HG03439 (cell line): ENCODE measurements around the gene PBX4.

Source experiments
- ATAC-seq: cut with Tn5 transposase; IDR thresholded peaks from one replicate; pipeline ENCODE4 v1.9.1; 2021; ENCODE audit warnings: mild to moderate bottlenecking, moderate library complexity; ENCODE audit not compliant: unreplicated experiment

Gene PBX4

DNA sequence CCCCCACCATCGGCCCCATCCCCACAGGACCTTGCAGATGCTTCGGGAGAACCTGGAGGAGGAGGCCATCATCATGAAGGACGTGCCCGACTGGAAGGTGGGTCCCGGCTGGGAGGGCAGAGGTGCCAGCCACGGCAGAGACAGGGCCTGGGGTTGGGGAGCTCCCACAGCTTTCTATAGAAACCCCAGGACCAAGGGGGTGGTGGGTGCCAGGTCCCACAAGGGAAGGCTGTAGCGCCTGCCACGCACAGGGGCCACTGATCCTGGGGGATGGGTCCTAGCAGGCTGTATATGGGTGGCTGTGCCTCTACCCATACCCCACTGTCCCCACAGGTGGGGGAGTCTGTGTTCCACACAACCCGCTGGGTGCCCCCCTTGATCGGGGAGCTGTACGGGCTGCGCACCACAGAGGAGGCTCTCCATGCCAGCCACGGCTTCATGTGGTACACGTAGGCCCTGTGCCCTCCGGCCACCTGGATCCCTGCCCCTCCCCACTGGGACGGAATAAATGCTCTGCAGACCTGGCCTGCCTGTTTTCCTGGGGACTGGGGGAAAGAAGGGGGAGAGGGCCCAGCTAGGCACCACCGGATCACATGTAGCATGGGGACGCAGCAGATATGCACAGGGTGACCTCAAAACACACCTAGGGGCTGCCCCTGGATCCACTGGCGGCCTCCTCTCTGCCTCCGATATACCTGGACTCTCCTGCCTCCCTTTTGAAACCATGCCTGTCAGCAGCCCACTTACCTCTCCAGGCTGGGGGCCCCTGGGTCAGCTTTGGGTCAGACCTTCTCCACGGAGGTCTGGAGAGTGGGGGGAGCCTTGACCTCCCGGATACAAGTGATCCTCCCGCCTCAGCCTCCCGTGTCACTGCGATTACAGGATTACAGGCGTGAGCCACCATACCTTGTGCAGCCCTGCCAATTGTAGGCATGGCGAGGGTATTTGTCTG lies 90.5 kb downstream of the PBX4 start:
- ATAC-seq = no peak

DNA sequence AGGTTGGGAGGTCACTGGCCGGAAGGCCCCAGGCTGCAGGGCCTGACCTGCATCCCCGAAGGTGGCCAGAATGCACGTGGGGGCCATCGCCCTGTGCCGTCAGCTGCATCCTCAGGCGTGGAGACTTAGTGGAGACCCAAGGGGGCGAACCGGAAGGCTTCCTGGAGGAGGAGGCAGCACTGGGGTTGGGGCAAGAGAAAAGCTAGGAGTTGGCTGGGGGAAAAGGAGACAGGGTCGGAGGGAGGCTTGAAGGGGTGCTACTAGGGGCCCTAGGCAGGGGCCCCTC lies 91.2 kb downstream of the PBX4 start:
- ATAC-seq = no peak

DNA sequence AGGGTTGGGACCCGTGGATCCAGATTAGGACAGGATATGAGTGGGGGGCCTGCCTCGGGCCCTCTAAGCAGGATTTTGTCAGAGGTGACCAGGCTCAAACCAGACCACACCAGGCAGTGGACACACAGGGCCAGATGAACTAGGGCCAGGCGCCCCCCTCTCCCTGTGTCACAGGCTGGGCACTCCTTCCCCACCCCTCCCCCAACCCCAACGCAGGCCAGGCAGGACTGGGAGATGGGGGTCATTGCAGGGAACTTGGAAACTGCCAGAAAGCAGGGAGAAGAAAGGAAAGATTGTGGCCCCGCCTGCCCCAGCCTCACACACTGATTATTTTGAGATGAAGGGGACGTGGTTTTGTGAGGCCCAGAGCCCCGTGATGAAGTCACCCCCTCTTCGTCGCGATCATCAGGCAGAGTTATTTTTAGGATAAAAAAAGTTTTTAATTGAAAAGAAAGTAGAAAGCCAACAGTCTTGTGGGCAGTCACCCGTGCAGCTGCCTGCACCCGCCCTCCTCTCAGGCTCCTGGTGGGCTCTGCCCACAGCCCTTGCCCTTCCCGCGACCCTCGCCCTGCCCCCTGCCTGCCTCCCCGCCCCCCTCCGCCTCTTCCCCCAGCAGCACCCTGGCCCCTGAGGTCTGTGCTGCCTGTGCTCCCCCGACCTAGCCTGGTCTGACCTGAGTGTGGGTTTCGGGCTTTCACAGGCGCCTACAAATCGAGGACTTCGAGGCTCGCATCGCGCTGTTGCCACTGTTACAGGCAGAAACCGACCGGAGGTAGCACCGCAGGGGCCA lies 91.7 kb downstream of the PBX4 start:
- no peak for ATAC-seq

DNA sequence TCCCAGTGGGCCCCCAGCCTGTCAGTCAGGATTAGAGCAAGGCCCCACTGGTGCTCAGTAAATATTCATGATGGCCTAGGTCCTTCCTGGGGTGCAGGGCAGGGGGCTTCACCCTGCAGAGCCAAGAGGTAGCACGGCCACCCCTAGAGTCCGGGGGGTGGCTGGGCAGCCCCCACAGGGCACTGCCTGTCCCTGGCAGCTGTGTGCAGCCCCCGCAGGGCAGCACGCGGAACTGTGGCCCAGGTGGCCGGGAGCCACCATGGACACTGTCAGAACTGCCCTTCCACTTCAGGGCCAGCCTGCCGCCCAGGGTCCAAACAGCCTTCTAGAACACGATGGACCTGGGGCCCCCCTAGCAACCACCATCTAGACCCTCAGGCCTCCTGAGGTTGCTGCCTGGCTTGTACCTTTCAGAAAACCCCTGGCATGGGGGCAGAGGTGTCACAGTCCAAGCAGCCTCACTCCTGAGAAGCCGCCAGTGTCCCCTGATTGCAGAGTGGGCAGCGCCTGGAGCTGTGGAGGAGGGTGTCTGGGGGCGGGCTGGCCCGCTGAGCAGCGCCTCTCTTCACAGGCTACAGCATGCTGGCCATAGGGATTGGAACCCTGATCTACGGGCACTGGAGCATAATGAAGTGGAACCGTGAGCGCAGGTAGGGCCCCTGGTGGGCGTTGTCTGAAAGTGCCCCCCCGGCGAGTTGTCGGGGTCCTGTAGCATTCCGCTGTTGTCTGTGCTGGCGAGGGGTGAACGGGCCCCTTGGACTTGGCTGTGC lies 92.7 kb downstream of the PBX4 start:
- no peak for ATAC-seq

DNA sequence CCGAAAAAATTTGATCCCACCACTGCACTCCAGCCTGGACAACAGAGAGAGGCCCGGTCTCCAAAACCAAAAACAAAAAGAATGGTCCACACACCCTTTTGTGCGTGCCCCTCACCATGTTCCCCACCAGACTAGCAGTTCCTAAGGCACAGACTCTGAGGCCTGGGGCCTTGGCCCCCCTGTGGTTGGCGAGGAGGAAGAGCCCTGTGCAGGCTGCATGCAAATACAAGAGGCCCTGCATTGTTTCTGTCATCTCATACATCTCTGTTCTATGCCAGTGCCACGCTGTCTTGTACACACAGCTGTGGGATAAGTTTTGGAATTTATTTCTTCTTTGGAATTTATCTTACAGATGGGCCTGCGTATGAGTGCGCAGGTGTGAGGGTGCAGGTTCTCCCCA lies 94.4 kb downstream of the PBX4 start:
- ATAC-seq = no peak

DNA sequence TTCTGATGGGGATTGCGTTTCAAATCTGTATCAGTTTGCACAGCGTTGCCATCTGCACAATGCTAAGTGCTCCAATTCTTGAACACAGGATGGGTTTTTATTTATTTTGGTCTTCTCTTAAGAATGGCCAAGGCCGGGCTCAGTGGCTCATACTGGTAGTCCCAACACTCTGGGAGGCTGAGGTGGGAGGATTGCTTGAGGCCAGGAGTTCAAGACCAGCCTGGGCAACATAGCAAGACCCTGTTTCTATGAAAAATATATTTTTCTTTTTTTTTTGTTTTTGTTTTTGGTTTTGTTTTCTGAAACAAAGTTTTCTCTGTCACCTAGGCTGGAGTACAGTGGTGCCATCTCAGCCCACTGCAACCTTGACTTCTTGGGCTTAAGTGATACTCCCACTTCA lies 95.3 kb downstream of the PBX4 start:
- ATAC-seq = no peak

DNA sequence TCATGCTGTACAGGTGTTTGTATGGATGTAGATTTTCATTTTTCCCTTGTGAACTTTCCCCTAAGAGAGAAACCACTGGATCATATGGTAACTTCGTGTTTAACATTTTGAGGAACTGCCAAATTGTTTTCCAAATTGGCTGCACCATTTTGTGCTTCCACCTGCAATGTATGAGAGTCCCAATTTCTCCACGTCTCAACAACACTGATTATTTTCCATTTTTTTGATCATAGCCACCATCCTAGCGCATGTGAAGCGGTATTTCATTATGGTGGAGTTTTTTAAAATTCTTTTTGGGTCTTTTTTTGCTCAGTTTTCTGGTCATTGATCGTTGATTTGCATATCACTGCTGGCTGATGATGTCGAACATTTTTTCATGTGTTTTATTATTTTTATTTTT lies 97.5 kb downstream of the PBX4 start:
- ATAC-seq = no peak

DNA sequence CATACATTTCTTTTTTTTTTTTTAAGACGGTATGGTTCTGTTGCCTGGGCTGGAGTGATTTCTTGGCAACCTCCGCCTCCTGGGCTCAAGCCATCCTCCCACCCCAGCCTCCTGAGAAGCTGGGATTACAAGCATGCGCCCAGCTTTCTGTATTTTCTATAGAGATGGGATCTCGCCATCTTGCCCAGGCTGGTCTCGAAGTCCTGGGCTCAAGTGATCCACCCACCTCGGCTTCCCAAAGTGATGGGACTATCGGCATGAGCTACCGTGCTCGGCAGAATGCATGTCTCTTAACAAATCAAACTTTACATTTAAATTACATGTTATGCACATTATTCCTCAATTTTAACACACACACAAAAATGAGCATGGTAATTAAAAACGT lies 101.3 kb downstream of the PBX4 start:
- no peak for ATAC-seq

DNA sequence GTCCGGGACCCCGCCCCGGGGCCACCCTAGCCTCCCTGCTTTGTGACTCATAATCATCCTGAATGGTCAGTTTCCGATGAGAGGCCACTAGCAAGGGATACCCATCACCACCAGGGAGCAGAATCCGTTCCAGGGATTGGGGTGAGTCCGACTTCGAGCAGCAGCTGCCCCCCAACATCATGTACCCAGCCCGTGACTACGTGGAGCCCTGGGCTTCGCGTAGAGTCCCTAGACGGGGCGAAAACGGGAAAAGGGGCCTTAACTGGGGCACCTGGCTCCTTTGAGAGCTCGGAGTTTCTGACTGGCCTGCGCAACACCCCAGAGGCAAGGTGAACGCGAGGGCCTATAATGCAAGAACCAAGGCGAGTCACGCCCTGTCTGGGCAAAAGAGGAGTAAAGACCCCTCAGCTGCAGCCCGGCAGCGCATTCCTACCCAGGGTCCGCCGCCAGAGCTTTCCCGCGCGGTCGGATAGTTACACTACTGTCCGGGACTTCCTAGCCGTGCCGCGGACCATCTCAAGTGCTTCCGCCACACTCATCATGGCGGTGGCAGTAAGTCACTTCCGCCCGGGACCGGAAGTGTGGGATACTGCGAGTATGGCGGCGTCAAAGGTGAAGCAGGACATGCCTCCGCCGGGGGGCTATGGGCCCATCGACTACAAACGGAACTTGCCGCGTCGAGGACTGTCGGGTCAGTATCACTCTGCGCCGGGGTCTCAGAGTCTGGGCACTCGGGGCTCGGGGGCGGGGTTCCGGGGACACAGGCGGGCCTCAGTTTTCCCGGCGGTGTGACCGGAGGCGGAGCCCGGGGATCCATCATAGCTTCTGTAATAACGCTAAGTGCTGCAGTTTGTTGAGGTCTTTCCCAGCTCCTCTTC lies 102.6 kb downstream of the PBX4 start, which contains the start of gene NDUFA13:
Gene NDUFA13, plus strand, starts transcription at position 584 of the 878 bp plus-strand sequence. Its CDS starts 14 bp downstream, at position 598.
- peak; percentile 81 for ATAC-seq

DNA sequence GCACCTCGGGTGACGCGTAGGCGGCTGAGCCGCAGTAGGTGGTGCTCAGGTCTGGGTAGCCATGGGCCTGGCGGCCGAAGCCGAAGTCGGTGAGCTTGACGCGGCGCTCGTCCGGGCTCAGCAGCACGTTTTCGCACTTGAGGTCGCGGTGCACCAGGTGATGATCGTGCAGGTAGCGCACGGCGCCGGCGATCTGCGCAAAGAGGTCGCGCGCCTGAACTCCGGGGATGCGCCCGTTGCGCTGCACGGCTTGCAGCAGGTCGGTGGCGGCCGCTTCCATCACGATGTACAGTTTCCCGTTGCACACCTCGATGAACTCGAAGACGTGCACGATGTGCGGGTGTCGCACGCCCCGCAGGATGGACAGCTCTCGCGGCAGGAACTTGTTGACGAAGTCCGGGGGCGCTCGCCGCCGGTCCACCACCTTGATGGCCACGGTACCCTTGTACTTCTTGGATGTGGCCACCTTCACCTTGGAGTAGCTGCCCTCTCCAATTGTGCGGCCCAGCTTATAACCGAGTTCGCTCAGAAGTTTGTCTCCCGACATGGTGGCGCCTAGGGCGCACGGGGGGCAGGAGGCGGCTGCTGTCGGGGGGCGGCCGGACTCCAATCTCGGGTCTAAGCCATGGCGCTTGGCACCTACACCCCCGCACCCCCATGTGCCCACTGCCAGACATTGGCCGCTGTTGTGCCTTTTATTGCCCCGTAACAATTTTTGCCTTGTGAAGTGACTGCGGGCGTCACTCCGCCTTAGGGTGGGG lies 103.4 kb downstream of the PBX4 start, which contains the start of gene TSSK6:
Gene TSSK6, minus strand, starts transcription at position 668 of the 761 bp plus-strand sequence. Its CDS starts 121 bp downstream, at position 547.
- ATAC-seq = no peak

DNA sequence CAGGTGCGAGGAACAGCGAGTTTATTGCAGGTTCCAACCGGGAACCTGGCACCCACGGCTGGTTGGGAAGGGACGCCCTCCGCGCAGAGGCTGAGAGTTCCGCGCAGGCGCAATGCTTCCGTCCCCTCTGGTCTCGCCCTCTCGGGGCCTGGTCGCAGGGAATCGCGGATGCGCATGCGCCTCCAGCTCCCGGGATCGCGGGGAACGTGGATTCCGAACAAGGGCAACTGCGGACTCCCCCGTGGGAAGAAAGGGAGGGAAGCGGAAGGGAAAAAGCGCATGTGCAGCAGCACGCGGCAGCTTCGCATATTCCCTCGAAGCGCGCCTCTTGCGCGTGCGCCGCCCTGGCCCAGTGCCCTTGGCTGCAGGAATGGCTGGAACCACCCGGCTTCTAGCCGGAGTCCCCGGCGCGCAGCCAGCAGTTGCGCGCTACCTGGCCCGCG lies 104.3 kb downstream of the PBX4 start:
- ATAC-seq = no peak

DNA sequence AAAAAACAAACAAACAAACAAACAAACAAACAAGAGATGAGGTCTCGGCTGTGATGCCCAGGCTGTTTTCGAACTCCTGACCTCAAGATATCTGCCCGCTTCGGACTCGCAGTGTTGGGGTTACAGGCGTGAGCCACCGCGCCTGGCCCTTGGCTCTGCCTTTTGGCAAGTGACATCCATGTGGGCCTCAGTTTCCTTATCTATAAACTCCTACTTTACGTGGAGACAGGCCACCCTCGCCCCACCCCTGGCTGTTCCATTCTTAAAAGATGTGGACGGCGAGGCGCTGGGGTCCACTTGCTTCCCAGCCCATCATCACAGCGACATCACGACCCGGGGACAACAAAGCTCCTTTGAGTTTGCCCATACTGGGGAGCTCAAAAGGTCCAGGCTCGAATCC lies 104.8 kb downstream of the PBX4 start:
- ATAC-seq = no peak
